Spleen (tissue), 7 donors: ENCODE results near the gene NCF2.

Experiments used
- POLR2A ChIP-seq, 3 donors: fragments of 450-650 bp; IDR thresholded peaks; one replicate each; pipeline ENCODE4 v1.5.1; 2017; ENCODE audit warnings: antibody characterized with exemption in 3 of 3, mild to moderate bottlenecking in 1 of 3
- POLR2AphosphoS5 ChIP-seq, 3 donors: sonication (generic); formaldehyde crosslinking; IDR thresholded peaks; one replicate each; pipeline ENCODE4 v1.5.1; 2017; ENCODE audit warnings: antibody characterized with exemption in 3 of 3
- TF ChIP-seq, protein P1 (sequence below), 11 experiments: fragments of 200-600 bp in 7 of 11; fragments of 450-650 bp in 4 of 11; sonication (generic) in 4 of 11; IDR thresholded peaks in 8 of 11; conservative IDR thresholded peaks in 3 of 11; 1 replicate in 7 of 11; 2 replicates in 4 of 11; pipeline versions ENCODE4 v1.4.0 to v1.8.0; 2016 to 2021; ENCODE audit warnings: antibody characterized with exemption in 11 of 11, inconsistent platforms in 4 of 11, mild to moderate bottlenecking in 1 of 11
- donor health status: DM: no; HTN: no; CAD: no; lungs with moderate emphysema.
- donor health status: DM: no; HTN: no; CAD: no.
- donor health status: DM: no; HTN: no; CAD: no.

DNA sequence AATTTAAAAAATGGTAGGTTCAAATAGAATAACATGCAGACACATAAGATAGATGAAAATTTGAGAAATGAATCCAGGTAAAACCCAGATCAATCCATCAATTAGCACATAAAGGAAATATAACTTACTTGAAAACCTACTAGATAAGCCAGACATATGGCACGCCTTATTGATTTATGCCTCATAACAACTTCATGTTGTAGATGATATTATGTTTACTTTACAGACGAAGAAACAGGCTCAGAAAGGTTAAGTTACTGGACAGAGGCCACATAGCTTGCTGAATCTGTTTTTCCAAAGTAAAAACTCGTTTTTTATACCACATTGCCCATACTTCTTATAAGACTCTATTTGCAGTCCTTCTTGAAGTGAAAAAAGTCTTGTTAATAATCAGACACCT, 22.1 kb upstream of the NCF2 start:
- TF ChIP-seq, protein P1, sequence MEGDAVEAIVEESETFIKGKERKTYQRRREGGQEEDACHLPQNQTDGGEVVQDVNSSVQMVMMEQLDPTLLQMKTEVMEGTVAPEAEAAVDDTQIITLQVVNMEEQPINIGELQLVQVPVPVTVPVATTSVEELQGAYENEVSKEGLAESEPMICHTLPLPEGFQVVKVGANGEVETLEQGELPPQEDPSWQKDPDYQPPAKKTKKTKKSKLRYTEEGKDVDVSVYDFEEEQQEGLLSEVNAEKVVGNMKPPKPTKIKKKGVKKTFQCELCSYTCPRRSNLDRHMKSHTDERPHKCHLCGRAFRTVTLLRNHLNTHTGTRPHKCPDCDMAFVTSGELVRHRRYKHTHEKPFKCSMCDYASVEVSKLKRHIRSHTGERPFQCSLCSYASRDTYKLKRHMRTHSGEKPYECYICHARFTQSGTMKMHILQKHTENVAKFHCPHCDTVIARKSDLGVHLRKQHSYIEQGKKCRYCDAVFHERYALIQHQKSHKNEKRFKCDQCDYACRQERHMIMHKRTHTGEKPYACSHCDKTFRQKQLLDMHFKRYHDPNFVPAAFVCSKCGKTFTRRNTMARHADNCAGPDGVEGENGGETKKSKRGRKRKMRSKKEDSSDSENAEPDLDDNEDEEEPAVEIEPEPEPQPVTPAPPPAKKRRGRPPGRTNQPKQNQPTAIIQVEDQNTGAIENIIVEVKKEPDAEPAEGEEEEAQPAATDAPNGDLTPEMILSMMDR (IDR thresholded peaks at IDR 0.05 in 8 of 11, conservative IDR thresholded peaks at IDR 0.05 in 3 of 11) = no peak
- no peak for TF ChIP-seq POLR2A (IDR thresholded peaks at IDR 0.05)
- no peak for TF ChIP-seq POLR2AphosphoS5 (IDR thresholded peaks at IDR 0.05)
